Neural cell (in vitro differentiated cells): ENCODE data around the gene ACADM.

ENCODE experiments used
- EZH2 ChIP-seq: fragments of 200-600, 300-800 bp; shearing (Covaris generic), sonication (generic); IDR thresholded peaks from 2 replicates; pipeline ENCODE4 v1.6.1; 2014; ENCODE audit warnings: antibody characterized with exemption, low read length, borderline replicate concordance, mild to moderate bottlenecking; ENCODE audit not compliant: insufficient read depth, poor library complexity, severe bottlenecking
- RAD21 ChIP-seq: fragments of 450-650 bp; conservative IDR thresholded peaks from 2 replicates; pipeline ENCODE4 v1.6.1; 2014; ENCODE audit warnings: antibody characterized with exemption, mild to moderate bottlenecking, moderate library complexity

DNA sequence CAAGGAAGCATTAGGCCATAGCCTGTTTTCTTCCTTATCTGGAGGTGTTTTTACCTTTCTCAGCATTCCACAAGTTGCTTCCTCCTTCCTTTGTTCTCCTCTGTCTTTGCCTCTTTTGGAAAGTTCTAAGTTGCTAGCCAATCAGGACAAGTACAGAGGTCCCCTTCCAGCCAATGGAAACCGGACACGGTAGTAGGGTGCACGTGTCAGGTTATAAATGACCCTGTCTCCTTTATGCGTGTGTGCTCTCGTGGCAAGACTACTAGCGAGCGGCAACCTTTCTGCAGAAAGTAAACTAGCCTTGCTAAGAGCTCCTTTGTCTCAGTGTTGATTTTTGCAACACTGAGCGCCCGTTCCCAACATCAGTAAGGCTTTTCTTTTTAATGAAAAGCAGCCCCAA, 1.5 kb upstream of the ACADM start:
- no peak for TF ChIP-seq EZH2
- TF ChIP-seq RAD21: no peak
